HepG2 (cell line): ENCODE results near the gene CBFA2T2.

Experiments used
- HOXD1 ChIP-seq: sonication (generic); formaldehyde crosslinking; IDR thresholded peaks from 2 replicates; pipeline ENCODE4 v1.5.0; 2020; ENCODE audit warnings: missing genetic modification reagents
- RFX1 ChIP-seq: fragments of 450-650 bp; IDR thresholded peaks from 2 replicates; pipeline ENCODE4 v1.6.1; 2017
- TBX3 ChIP-seq: fragments of 450-650 bp; IDR thresholded peaks from 2 replicates; pipeline ENCODE4 v1.6.1; 2017; ENCODE audit warnings: antibody characterized with exemption, mild to moderate bottlenecking, inconsistent platforms, borderline replicate concordance
- ZNF546 ChIP-seq: sonication (generic); formaldehyde crosslinking; conservative IDR thresholded peaks from 2 replicates; pipeline ENCODE4 v1.8.1; 2023; ENCODE audit warnings: mild to moderate bottlenecking, missing genetic modification reagents
- ZSCAN20 ChIP-seq: sonication (generic); formaldehyde crosslinking; IDR thresholded peaks from 2 replicates; pipeline ENCODE4 v1.4.0; 2020; ENCODE audit warnings: missing genetic modification reagents, mild to moderate bottlenecking, borderline replicate concordance

- no peak for TF ChIP-seq ZNF546
- no peak for TF ChIP-seq TBX3
- no peak for TF ChIP-seq RFX1
- no peak for TF ChIP-seq ZSCAN20 (CRISPR knock-in tag)
- TF ChIP-seq HOXD1 (CRISPR knock-in tag), result no peak
Observed at GRCh38 chr20:33578510-33578909, 88.6 kb downstream of the CBFA2T2 start.
